ENCODE data around the gene NDUFA12.

GRCh38 chr12:94922561-94922960 lies 80.9 kb downstream of the NDUFA12 start:
- TF ChIP-seq, protein P1, sequence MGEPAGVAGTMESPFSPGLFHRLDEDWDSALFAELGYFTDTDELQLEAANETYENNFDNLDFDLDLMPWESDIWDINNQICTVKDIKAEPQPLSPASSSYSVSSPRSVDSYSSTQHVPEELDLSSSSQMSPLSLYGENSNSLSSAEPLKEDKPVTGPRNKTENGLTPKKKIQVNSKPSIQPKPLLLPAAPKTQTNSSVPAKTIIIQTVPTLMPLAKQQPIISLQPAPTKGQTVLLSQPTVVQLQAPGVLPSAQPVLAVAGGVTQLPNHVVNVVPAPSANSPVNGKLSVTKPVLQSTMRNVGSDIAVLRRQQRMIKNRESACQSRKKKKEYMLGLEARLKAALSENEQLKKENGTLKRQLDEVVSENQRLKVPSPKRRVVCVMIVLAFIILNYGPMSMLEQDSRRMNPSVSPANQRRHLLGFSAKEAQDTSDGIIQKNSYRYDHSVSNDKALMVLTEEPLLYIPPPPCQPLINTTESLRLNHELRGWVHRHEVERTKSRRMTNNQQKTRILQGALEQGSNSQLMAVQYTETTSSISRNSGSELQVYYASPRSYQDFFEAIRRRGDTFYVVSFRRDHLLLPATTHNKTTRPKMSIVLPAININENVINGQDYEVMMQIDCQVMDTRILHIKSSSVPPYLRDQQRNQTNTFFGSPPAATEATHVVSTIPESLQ (CRISPR knock-in tag; conservative IDR thresholded peaks at IDR 0.05) = no peak
- TF ChIP-seq, protein P2, sequence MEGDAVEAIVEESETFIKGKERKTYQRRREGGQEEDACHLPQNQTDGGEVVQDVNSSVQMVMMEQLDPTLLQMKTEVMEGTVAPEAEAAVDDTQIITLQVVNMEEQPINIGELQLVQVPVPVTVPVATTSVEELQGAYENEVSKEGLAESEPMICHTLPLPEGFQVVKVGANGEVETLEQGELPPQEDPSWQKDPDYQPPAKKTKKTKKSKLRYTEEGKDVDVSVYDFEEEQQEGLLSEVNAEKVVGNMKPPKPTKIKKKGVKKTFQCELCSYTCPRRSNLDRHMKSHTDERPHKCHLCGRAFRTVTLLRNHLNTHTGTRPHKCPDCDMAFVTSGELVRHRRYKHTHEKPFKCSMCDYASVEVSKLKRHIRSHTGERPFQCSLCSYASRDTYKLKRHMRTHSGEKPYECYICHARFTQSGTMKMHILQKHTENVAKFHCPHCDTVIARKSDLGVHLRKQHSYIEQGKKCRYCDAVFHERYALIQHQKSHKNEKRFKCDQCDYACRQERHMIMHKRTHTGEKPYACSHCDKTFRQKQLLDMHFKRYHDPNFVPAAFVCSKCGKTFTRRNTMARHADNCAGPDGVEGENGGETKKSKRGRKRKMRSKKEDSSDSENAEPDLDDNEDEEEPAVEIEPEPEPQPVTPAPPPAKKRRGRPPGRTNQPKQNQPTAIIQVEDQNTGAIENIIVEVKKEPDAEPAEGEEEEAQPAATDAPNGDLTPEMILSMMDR (CRISPR knock-in tag; IDR thresholded peaks at IDR 0.05) = no peak
- TF ChIP-seq POLR2A (IDR thresholded peaks at IDR 0.05; ENCODE audit: insufficient read depth in 1 of 2, low read depth in 2 of 2, low read length in 2 of 2) (no peak), NR3C1 (CRISPR knock-in tag; IDR thresholded peaks at IDR 0.05) (no peak)
